ENCODE measurements around the gene LSAMP.
"Not testable (repeated sequence)": the region's sequence is repeated elsewhere in the genome, so short reads cannot be mapped to it uniquely, and the experiment has no call there.

LSAMP gene

GRCh38 chr3:115779011-115779410, 666.3 kb downstream of the LSAMP start:
- Histone ChIP-seq H3K27me3 (ENCODE audit: control insufficient read depth, insufficient read depth, low read length) (no peaks in the 10 kb centered on the region), H3K4me1 (ENCODE audit: control insufficient read depth, insufficient read depth, low read length) (no peaks in the 10 kb centered on the region), H3K9me3 (ENCODE audit: control insufficient read depth, low read length) (no peaks in the 10 kb centered on the region), H3K4me3 (ENCODE audit: low read length) (no peak overlapping the region), H3K36me3 (ENCODE audit: control insufficient read depth, insufficient read depth, low read length) (no peaks in the 10 kb centered on the region), H3K9ac (ENCODE audit: low read length) (no peak overlapping the region)

GRCh38 chr3:115772951-115773350, 672.3 kb downstream of the LSAMP start:
- H3K4me1 ChIP-seq (ENCODE audit: control insufficient read depth, insufficient read depth, low read length) = no peaks in the 10 kb centered on the region
- H3K9ac ChIP-seq (ENCODE audit: low read length) = no peak overlapping the region
- H3K9me3 ChIP-seq (ENCODE audit: control insufficient read depth, low read length) = no peaks in the 10 kb centered on the region

GRCh38 chr3:115768661-115769060, 676.6 kb downstream of the LSAMP start:
- H3K27me3 ChIP-seq (ENCODE audit: control insufficient read depth, insufficient read depth, low read length) = no peaks in the 10 kb centered on the region
- H3K36me3 ChIP-seq (ENCODE audit: control insufficient read depth, insufficient read depth, low read length) = no peaks in the 10 kb centered on the region
- H3K9ac ChIP-seq (ENCODE audit: low read length) = no peak overlapping the region
- H3K9me3 ChIP-seq (ENCODE audit: control insufficient read depth, low read length) = no peaks in the 10 kb centered on the region
- no peak overlapping the region for H3K4me3 ChIP-seq (ENCODE audit: low read length)
- no peaks in the 10 kb centered on the region for H3K4me1 ChIP-seq (ENCODE audit: control insufficient read depth, insufficient read depth, low read length)

More at GRCh38 chr3:115772951-115773350, 672.3 kb downstream of the LSAMP start:
- no peaks in the 10 kb centered on the region for H3K27me3 ChIP-seq (ENCODE audit: control insufficient read depth, insufficient read depth, low read length)
- no peaks in the 10 kb centered on the region for H3K36me3 ChIP-seq (ENCODE audit: control insufficient read depth, insufficient read depth, low read length)
- H3K4me3 ChIP-seq (ENCODE audit: low read length) = no peak overlapping the region

- H3K27me3 ChIP-seq (ENCODE audit: control insufficient read depth, insufficient read depth, low read length) = no peaks in the 10 kb centered on the region
- no peak overlapping the region for H3K4me3 ChIP-seq (ENCODE audit: low read length)
- no peaks in the 10 kb centered on the region for H3K36me3 ChIP-seq (ENCODE audit: control insufficient read depth, insufficient read depth, low read length)
- H3K4me1 ChIP-seq (ENCODE audit: control insufficient read depth, insufficient read depth, low read length) = no peaks in the 10 kb centered on the region
- H3K9ac ChIP-seq (ENCODE audit: low read length) = no peak overlapping the region
- H3K9me3 ChIP-seq (ENCODE audit: control insufficient read depth, low read length) = no peaks in the 10 kb centered on the region
Measured at GRCh38 chr3:115766587-115767482, 678.5 kb downstream of the LSAMP start.

GRCh38 chr3:115761927-115762305, 683.4 kb downstream of the LSAMP start:
- no peak overlapping the region for H3K9ac ChIP-seq (ENCODE audit: low read length)
- no peaks in the 10 kb centered on the region for H3K4me1 ChIP-seq (ENCODE audit: control insufficient read depth, insufficient read depth, low read length)
- no peak overlapping the region for H3K4me3 ChIP-seq (ENCODE audit: low read length)
- no peaks in the 10 kb centered on the region for H3K36me3 ChIP-seq (ENCODE audit: control insufficient read depth, insufficient read depth, low read length)
- H3K27me3 ChIP-seq (ENCODE audit: control insufficient read depth, insufficient read depth, low read length) = no peaks in the 10 kb centered on the region
- no peaks in the 10 kb centered on the region for H3K9me3 ChIP-seq (ENCODE audit: control insufficient read depth, low read length)

- Histone ChIP-seq H3K9ac (ENCODE audit: low read length) (no peak overlapping the region), H3K4me1 (ENCODE audit: control insufficient read depth, insufficient read depth, low read length) (no peaks in the 10 kb centered on the region), H3K4me3 (ENCODE audit: low read length) (no peak overlapping the region), H3K27me3 (ENCODE audit: control insufficient read depth, insufficient read depth, low read length) (no peaks in the 10 kb centered on the region), H3K9me3 (ENCODE audit: control insufficient read depth, low read length) (no peaks in the 10 kb centered on the region), H3K36me3 (ENCODE audit: control insufficient read depth, insufficient read depth, low read length) (no peaks in the 10 kb centered on the region)
Measured at GRCh38 chr3:115760716-115761115, 684.6 kb downstream of the LSAMP start.

- no peaks in the 10 kb centered on the region for H3K9me3 ChIP-seq (ENCODE audit: control insufficient read depth, low read length)
- H3K9ac ChIP-seq (ENCODE audit: low read length) = no peak overlapping the region
- no peaks in the 10 kb centered on the region for H3K4me1 ChIP-seq (ENCODE audit: control insufficient read depth, insufficient read depth, low read length)
- no peak overlapping the region for H3K4me3 ChIP-seq (ENCODE audit: low read length)
- H3K27me3 ChIP-seq (ENCODE audit: control insufficient read depth, insufficient read depth, low read length) = no peaks in the 10 kb centered on the region
- H3K36me3 ChIP-seq (ENCODE audit: control insufficient read depth, insufficient read depth, low read length) = no peaks in the 10 kb centered on the region
Measured at GRCh38 chr3:115758076-115758763, 687.1 kb downstream of the LSAMP start.

- not testable (repeated sequence) for H3K9ac ChIP-seq (ENCODE audit: low read length); H3K9me3 ChIP-seq (ENCODE audit: control insufficient read depth, low read length); H3K27me3 ChIP-seq (ENCODE audit: control insufficient read depth, insufficient read depth, low read length); H3K4me3 ChIP-seq (ENCODE audit: low read length); H3K4me1 ChIP-seq (ENCODE audit: control insufficient read depth, insufficient read depth, low read length); H3K36me3 ChIP-seq (ENCODE audit: control insufficient read depth, insufficient read depth, low read length)
Measured at GRCh38 chr3:115752978-115753377, 692.3 kb downstream of the LSAMP start.
